ENCODE data around the gene LPP. TPM values are rescaled to one million over a fixed set of nuclear protein-coding genes. Genes with fewer than 3 reads are reported as not detected.
"Not testable (repeated sequence)": the region's sequence is repeated elsewhere in the genome, so short reads cannot be mapped to it uniquely, and the experiment has no call there.

The LPP gene
- total and polyA plus RNA-seq, 9 donors: 15.9 to 280 (median 134) TPM

DNA sequence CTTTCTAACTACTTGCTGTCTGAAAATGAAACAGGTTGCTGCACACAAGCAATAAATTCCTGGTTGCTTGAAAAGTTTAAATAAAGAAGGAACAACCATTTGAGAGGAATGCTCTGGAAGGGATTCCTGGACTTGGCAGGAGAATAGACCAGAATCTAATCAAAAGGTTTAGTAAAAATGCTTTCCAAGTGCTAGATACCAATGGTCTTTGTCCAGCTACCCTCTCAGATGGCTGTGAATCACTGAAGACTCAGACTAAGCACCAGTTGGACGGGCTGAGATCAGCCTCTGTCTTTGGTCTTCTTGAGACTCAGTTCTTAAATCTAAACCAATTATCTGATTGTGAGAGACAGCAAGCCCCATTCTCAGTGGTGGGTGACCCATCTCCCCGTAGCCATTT lies 27.7 kb upstream of the LPP start:
- intact Hi-C loops (cut with DNase I): no loop called here

DNA sequence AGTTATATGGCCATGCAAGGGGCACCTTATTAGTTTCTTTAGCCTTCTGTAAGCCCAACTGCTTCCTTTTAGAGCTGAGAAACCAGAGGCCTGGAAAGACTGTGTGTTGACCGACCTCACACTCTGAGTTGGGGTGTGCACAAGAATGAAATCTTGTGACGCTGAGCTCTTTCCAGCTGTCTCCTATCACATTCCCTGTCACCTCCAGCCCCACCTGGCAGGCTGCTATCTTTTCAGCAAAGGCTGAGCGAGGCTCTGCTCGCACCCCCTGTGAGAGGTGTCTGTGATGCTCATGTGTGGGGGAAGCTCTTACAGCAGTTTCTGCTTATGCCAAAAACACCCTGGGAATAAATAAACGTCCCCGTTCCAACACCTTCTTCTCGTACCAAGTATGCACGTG lies 27.0 kb upstream of the LPP start:
- WGBS, 3 donors: 34 to 37% (median 36%) methylated on average over 8 of the region's 8 CpGs
- intact Hi-C loops (cut with DNase I): no loop called here
- Histone ChIP-seq H3K4me3 (no peak overlapping the region), H3K4me1 (ENCODE audit: insufficient read depth) (no peaks in the 10 kb centered on the region), H3K36me3 (no peaks in the 10 kb centered on the region), H3K27me3 (no peaks in the 10 kb centered on the region), H3K9me3 (no peaks in the 10 kb centered on the region), H3K27ac (no peak overlapping the region)
- DNase-seq: peak in 3 of 5 donors; percentile 18 to 27 (median 25)
- TF ChIP-seq EP300 (IDR thresholded peaks at IDR 0.05): no peak
- TF ChIP-seq, protein P1, sequence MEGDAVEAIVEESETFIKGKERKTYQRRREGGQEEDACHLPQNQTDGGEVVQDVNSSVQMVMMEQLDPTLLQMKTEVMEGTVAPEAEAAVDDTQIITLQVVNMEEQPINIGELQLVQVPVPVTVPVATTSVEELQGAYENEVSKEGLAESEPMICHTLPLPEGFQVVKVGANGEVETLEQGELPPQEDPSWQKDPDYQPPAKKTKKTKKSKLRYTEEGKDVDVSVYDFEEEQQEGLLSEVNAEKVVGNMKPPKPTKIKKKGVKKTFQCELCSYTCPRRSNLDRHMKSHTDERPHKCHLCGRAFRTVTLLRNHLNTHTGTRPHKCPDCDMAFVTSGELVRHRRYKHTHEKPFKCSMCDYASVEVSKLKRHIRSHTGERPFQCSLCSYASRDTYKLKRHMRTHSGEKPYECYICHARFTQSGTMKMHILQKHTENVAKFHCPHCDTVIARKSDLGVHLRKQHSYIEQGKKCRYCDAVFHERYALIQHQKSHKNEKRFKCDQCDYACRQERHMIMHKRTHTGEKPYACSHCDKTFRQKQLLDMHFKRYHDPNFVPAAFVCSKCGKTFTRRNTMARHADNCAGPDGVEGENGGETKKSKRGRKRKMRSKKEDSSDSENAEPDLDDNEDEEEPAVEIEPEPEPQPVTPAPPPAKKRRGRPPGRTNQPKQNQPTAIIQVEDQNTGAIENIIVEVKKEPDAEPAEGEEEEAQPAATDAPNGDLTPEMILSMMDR (IDR thresholded peaks at IDR 0.05): no peak
- no peak for TF ChIP-seq POLR2A (IDR thresholded peaks at IDR 0.05)

More for the DNA sequence above, 27.7 kb upstream of the LPP start:
- Histone ChIP-seq H3K36me3 (no peaks in the 10 kb centered on the region), H3K27ac (no peak overlapping the region), H3K27me3 (no peaks in the 10 kb centered on the region), H3K4me3 (no peak overlapping the region), H3K4me1 (ENCODE audit: insufficient read depth) (no peaks in the 10 kb centered on the region), H3K9me3 (no peaks in the 10 kb centered on the region)
- whole genome bisulfite sequencing, 3 donors: 52 to 74% (median 59%) methylated on average over 2 of the region's 2 CpGs
- no peak for DNase-seq
- TF ChIP-seq EP300 (IDR thresholded peaks at IDR 0.05): no peak
- TF ChIP-seq, protein P1 (IDR thresholded peaks at IDR 0.05): no peak
- TF ChIP-seq POLR2A (IDR thresholded peaks at IDR 0.05): no peak

DNA sequence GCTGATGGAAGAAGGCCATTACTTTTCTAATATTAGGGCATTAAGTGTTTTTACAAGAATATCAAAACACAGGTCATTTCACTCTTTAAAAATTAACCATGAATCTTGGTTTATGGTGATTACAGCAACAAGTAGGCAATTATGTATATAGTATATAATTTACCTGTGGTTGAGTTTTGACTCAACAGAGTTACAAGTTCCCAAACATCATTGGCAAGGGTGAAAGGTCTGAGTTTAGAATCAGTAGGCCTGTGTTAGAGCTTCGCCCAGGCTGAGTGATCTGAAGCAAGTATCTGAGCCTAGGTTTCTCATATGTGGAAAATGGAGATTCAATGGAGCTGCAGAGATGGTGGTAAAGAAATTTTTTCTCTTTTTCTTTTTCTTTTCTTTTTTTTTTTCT lies 25.1 kb upstream of the LPP start:
- no peak overlapping the region for H3K4me3 ChIP-seq
- H3K36me3 ChIP-seq: no peaks in the 10 kb centered on the region
- intact Hi-C loops (cut with DNase I): no loop called here
- H3K4me1 ChIP-seq (ENCODE audit: insufficient read depth): no peaks in the 10 kb centered on the region
- H3K27ac ChIP-seq: no peak overlapping the region
- TF ChIP-seq, protein P1 (IDR thresholded peaks at IDR 0.05): no peak
- TF ChIP-seq EP300 (IDR thresholded peaks at IDR 0.05): no peak
- TF ChIP-seq POLR2A (IDR thresholded peaks at IDR 0.05): no peak
- H3K27me3 ChIP-seq: no peaks in the 10 kb centered on the region
- H3K9me3 ChIP-seq: no peaks in the 10 kb centered on the region
- DNase-seq: no peak
- WGBS, 3 donors: 46 to 97% (median 95%) methylated on average over 1 of the region's 1 CpG

DNA sequence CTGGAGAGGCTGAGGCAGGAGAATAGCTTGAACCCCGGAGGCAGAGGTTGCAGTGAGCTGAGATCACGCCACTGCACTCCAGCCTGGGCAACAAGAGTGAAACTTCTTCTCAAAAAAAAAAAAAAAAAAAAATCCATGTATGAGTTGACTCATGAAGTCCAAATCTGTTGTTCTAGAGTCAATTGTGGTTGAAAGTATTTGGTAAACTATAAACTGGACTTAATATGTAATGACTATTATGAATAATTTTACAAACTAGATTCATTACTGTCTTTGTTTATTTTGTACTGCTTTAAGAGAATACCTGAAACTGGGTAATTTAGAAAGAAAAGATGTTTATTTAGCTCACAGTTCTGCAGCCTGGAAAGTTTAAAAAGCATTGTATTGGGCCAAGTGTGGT lies 22.9 kb upstream of the LPP start:
- intact Hi-C loops (cut with DNase I); H3K4me3 ChIP-seq; DNase-seq; H3K27me3 ChIP-seq; H3K9me3 ChIP-seq; H3K27ac ChIP-seq; H3K36me3 ChIP-seq; H3K4me1 ChIP-seq (ENCODE audit: insufficient read depth): not testable (repeated sequence)
- 94 to 100% (median 94%) methylated on average over 2 of the region's 2 CpGs for WGBS, 3 donors

DNA sequence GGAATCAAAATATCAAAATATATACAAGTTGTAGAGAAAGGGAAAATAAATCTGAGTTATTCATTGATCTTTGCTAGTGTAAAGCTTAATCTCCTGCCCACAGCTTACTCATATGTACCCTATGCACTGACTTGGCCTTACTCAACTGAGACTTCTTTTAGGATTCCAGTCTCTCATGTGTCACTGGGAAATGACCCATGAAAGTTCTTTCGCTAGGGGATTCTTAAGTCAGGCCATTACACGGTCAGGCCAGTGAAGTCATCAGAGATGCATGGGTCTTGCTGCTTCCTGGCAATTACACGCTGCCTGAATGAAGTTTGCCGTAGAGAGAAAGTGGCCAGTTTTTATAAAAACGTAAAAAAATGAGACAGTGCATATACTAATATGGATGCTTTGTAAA lies 20.7 kb upstream of the LPP start:
- DNase-seq: no peak
- Histone ChIP-seq H3K36me3 (no peaks in the 10 kb centered on the region), H3K27ac (no peak overlapping the region), H3K9me3 (no peaks in the 10 kb centered on the region), H3K4me1 (ENCODE audit: insufficient read depth) (no peaks in the 10 kb centered on the region), H3K27me3 (no peaks in the 10 kb centered on the region), H3K4me3 (no peak overlapping the region)
- no peak for TF ChIP-seq POLR2A (IDR thresholded peaks at IDR 0.05)
- TF ChIP-seq EP300 (IDR thresholded peaks at IDR 0.05): no peak
- WGBS, 3 donors: 93 to 97% (median 95%) methylated on average over 5 of the region's 5 CpGs
- intact Hi-C loops (cut with DNase I): no loop called here

DNA sequence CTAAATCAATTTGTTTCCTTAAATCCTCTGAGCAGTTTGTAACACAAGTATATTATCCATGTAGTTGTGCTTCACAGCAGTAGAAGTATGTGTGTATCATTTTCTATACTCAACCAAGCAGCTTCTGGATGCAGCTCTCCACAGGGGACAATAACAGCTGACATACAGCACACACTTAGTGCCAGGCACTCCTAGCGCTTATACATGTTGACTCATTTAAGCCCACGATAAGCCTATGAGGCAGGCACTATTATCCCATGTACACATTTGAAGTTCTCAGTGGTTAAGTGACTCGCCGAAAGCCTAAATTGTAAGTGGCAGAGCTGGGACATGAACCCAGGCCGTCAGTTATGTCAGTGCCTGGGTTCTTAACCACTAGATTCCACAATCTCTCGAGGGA lies 20.3 kb upstream of the LPP start:
- H3K9me3 ChIP-seq: no peaks in the 10 kb centered on the region
- 93 to 96% (median 94%) methylated on average over 6 of the region's 6 CpGs for WGBS, 3 donors
- H3K27me3 ChIP-seq: no peaks in the 10 kb centered on the region
- no peaks in the 10 kb centered on the region for H3K4me1 ChIP-seq (ENCODE audit: insufficient read depth)
- TF ChIP-seq EP300 (IDR thresholded peaks at IDR 0.05) (no peak), POLR2A (IDR thresholded peaks at IDR 0.05) (no peak)
- TF ChIP-seq, protein P1 (IDR thresholded peaks at IDR 0.05): no peak
- H3K27ac ChIP-seq: no peak overlapping the region
- intact Hi-C loops (cut with DNase I): no loop called here
- no peak overlapping the region for H3K4me3 ChIP-seq
- DNase-seq: no peak
- H3K36me3 ChIP-seq: no peaks in the 10 kb centered on the region

Measured in ovary (tissue), 9 donors.